Lower leg skin (tissue), 3 donors: ENCODE data around the gene ZBTB4.

Experiments
- POLR2A ChIP-seq, 2 donors: fragments of 450-650 bp; IDR thresholded peaks; one replicate each; pipeline ENCODE4 v1.6.1; 2016 to 2017; ENCODE audit warnings: antibody characterized with exemption in 2 of 2, mild to moderate bottlenecking in 1 of 2, moderate library complexity in 1 of 2
- TF ChIP-seq, protein P1 (sequence below), 3 donors: fragments of 450-650 bp; IDR thresholded peaks; one replicate each; pipeline ENCODE4 v1.5.1; 2016; ENCODE audit warnings: antibody characterized with exemption in 3 of 3, mild to moderate bottlenecking in 3 of 3, moderate library complexity in 2 of 3

GRCh38 chr17:7416323-7416722 lies 63.1 kb downstream of the ZBTB4 start:
- TF ChIP-seq, protein P1, sequence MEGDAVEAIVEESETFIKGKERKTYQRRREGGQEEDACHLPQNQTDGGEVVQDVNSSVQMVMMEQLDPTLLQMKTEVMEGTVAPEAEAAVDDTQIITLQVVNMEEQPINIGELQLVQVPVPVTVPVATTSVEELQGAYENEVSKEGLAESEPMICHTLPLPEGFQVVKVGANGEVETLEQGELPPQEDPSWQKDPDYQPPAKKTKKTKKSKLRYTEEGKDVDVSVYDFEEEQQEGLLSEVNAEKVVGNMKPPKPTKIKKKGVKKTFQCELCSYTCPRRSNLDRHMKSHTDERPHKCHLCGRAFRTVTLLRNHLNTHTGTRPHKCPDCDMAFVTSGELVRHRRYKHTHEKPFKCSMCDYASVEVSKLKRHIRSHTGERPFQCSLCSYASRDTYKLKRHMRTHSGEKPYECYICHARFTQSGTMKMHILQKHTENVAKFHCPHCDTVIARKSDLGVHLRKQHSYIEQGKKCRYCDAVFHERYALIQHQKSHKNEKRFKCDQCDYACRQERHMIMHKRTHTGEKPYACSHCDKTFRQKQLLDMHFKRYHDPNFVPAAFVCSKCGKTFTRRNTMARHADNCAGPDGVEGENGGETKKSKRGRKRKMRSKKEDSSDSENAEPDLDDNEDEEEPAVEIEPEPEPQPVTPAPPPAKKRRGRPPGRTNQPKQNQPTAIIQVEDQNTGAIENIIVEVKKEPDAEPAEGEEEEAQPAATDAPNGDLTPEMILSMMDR (IDR thresholded peaks at IDR 0.05) = no peak
- TF ChIP-seq POLR2A (IDR thresholded peaks at IDR 0.05) = no peak
